Spleen (tissue), 7 donors: Measurements from ENCODE around the gene IFT43.

Source experiments
- POLR2AphosphoS5 ChIP-seq, 3 donors: sonication (generic); formaldehyde crosslinking; IDR thresholded peaks; one replicate each; pipeline ENCODE4 v1.5.1; 2017; ENCODE audit warnings: antibody characterized with exemption in 3 of 3
- TF ChIP-seq, protein P1 (sequence below), 11 experiments: fragments of 200-600 bp in 7 of 11; fragments of 450-650 bp in 4 of 11; sonication (generic) in 4 of 11; IDR thresholded peaks in 8 of 11; conservative IDR thresholded peaks in 3 of 11; 1 replicate in 7 of 11; 2 replicates in 4 of 11; pipeline versions ENCODE4 v1.4.0 to v1.8.0; 2016 to 2021; ENCODE audit warnings: antibody characterized with exemption in 11 of 11, inconsistent platforms in 4 of 11, mild to moderate bottlenecking in 1 of 11
- donor health status: DM: no; HTN: no; CAD: no; lungs with moderate emphysema.
- donor health status: DM: no; HTN: no; CAD: no.
- donor health status: DM: no; HTN: no; CAD: no.

DNA sequence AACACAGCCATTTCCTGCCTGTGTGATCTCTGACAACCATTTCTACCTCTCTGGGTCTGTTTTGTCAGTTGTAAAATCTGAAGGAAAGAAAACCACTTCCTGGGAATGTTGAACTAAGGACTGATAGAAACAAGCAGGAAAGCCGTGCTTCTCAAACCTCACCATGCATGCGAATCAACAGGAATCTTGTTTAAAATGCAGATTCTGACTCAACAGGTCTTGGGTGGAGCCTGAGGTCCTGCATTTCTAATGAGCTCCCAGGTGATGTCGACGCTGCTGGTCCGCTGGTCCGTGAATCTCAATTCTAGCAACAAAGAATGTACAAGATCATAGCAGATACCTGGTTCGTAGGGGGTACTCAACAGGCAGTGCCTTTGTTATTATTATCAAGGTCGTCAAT, 128.1 kb downstream of the IFT43 start:
- TF ChIP-seq, protein P1, sequence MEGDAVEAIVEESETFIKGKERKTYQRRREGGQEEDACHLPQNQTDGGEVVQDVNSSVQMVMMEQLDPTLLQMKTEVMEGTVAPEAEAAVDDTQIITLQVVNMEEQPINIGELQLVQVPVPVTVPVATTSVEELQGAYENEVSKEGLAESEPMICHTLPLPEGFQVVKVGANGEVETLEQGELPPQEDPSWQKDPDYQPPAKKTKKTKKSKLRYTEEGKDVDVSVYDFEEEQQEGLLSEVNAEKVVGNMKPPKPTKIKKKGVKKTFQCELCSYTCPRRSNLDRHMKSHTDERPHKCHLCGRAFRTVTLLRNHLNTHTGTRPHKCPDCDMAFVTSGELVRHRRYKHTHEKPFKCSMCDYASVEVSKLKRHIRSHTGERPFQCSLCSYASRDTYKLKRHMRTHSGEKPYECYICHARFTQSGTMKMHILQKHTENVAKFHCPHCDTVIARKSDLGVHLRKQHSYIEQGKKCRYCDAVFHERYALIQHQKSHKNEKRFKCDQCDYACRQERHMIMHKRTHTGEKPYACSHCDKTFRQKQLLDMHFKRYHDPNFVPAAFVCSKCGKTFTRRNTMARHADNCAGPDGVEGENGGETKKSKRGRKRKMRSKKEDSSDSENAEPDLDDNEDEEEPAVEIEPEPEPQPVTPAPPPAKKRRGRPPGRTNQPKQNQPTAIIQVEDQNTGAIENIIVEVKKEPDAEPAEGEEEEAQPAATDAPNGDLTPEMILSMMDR (IDR thresholded peaks at IDR 0.05 in 8 of 11, conservative IDR thresholded peaks at IDR 0.05 in 3 of 11): no peak
- TF ChIP-seq POLR2AphosphoS5 (IDR thresholded peaks at IDR 0.05): no peak
